Stimulated activated CD4-positive, alpha-beta T cell treated with anti-CD3 and anti-CD28 coated beads, Interleukin-12 subunit alpha, Interleukin-12 subunit beta, amount 100 ng/mL, for 4 hours (primary cell): ENCODE results near the gene CTNNA2.

Source experiments
- DNase-seq: peaks from one replicate; pipeline ENCODE4 v3.0.0-alpha.2; 2020

The CTNNA2 gene

DNA sequence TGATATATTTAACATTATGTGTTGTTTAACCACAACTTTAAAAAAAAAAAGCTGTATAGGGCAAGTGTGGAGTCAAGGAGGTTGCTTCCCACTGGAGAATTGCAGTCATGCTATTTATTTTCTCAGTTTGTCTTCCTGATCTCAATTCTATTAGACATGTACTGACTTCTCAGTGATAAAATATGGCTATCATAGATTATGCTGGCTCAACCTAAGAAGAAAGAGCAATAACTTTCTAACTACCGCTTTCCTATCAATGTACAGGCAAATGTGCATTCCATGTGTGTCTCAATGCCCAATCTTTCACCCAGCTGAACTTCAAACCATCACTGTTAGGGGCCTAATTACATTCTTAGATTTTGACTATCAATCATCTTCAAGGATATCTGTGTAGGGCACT lies 201.4 kb downstream of the CTNNA2 start:
- DNase-seq, result no peak

DNA sequence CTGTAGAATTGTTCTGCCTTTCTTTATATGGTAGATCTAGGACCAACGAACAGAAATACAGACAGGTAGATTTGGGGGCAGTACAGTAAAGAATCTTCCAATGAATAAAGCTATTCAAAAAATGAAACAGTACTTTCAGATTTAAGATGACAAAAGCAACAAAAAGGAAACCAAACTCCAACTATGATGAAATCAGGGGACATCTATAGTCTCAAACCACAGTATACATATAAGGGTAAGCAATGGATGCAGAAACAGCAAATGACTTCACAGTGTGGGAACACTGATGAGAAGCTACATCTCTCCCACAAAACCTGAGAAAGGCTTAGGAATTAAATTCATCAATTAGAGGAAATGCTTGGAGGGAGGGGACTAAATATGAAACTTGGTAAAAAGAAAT lies 202.5 kb downstream of the CTNNA2 start:
- DNase-seq, result no peak

DNA sequence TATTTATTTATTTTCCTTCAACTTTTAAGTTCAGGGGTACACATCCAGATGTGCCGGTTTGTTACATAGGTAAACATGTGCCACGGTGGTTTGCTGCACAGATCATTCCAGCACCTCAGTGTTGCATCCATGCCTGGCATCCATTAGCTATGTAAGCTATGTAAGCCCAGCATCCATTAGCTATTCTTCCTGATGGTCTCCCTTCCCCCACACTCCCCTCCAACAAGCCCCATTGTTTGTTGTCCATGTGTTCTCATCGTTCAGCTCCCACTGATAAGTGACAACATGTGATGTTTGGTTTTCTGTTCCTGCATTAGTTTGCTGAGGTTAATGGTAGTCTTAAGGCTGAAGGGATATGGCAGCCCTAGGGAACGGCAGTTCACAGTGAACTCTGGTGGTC lies 203.4 kb downstream of the CTNNA2 start:
- DNase-seq, result no peak

DNA sequence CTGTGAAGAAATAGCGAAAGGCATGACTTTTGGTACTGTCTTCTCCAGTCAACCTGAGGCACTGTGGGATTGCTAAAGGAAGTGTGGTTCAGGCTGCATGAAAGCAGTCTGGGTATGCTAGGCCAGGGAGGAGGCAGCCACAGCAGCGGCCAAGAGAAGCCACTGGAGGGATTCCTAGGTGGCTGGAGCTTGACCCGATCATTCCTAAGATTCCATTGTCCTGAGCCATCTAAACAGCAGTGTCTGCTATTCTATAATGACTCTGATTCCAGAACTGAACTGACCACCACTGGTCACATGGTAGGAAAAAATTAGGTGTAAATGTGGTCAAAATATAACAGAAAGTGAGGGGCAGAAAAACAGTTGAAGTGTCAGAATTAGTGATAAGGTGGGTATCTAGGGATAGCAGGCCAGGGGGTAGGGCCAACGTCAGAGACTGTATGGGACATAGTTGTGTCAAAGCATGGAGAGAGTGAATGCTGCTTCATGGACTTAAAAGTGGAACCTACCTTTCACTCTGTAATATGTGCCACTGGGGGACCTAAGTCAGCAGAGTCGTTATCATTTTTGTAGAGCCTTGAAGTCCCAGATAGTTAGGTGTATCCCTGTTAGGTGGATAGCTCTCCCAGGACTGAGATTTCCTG lies 204.6 kb downstream of the CTNNA2 start:
- no peak for DNase-seq

DNA sequence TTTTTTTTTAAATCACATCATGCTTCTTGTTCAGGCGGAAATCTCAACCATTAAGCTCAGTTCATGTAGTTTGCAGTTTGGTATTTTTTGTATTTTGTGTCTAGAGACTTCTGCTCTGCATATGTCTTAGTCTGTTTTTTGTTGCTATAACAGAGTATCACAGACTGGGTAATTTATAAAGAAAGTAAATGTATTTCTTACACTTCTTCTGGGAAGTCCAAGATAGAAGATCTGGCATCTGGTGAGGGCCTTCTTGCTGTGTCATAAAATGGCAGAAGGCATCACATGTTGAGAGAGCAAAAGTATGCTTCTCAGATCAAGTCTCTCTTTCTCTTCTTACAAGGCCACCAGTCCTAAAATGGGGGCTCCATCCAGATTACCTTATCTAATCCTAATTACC lies 208.2 kb downstream of the CTNNA2 start:
- DNase-seq, result no peak

DNA sequence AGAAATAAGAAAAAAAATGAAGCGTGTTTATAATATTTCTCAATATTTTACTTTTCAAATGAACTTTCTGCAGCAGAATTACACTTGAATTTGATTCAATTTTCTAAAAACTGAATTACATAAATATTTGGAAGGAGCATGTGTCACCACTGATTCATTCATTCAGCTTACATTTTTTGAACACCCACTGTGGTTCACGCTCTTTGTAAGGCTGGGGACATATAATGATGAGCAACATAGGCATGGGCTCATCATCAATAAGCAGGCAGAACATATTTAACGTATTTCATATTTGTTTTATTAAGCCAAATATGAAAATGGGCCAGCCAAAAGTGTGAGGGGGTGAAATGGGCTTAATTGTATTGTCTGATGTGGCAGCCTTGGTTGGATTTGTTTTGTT lies 209.1 kb downstream of the CTNNA2 start:
- DNase-seq, result no peak

DNA sequence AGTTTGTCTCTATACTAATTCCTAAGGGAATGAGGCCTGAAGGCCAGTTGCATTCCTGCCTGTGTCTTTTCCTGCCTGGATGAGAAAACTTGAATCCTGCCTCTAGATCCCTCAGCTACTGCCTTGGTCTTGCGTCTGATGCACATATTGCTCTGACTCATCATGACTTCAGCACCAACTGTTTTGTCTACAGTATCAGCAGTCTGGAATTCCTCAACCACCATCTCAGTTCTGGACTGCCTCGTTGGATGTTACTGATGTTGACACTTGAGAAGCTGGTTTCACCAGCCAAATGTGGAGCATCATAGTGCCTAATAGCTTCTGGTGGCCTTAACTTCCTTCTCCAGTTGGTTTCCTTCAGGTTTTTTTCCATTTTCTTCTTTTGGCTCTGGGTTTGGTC lies 211.0 kb downstream of the CTNNA2 start:
- no peak for DNase-seq

DNA sequence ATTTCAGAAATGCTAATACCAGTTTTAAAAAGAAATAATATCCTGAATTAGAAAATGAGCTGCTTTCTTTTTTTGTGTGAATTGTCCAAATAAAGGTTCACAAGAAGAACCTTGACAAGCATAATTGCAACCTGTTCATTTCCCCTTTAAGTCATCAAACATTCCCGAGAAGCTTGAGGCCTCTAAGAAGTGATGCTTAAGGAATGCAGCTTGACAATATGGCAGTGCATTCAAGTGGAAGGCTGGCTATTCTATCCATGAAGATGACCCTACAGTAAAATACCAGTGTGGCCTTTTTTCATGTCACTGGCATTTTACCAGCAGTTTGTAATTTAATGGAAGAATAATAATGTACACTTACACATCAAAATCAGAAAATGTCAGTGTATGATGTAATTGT lies 216.7 kb downstream of the CTNNA2 start:
- no peak for DNase-seq

DNA sequence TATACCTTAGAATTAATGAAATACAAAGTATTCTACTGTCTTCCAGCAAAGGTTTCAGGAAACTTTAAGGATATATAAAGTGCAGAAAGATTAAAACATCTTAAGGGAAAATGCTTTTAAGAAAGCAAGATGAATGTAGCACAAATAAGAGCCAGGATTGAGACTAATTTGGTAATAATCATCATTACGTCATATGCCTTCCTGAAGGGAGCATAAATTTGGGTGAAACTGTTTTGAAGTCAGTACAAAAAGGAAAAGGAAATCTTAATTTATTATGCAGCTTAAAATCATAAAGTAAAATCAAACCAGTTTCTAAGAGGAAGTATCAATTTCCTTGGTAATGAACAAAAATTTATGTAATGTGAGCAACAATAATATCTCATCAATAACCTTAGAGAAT lies 221.7 kb downstream of the CTNNA2 start:
- no peak for DNase-seq

DNA sequence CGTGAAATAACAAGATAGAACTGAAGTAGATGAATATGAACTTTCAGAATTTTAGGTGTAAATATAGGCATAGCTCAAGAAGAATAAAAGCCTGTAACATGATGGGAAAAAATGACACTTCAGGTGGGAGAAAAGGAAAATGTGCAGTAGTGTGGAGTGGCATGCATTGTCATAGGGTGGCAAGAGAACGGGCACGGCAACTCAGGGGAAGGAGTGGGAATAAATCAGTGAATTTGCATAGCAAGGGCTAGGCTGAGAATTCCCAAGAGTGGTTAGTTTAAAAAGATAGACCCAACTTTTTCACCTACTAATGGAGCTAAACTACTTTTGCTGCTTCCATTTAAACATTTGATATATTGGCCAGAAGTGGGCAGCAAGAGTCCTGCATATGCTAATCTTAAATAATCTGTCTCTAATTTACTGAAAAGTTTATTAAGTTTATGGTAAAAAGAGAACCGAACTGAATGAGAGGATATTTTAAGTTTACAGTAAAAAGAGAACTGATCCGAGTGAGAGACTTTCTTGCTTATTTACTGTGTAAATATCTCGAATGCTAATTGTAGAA lies 228.1 kb downstream of the CTNNA2 start:
- no peak for DNase-seq

DNA sequence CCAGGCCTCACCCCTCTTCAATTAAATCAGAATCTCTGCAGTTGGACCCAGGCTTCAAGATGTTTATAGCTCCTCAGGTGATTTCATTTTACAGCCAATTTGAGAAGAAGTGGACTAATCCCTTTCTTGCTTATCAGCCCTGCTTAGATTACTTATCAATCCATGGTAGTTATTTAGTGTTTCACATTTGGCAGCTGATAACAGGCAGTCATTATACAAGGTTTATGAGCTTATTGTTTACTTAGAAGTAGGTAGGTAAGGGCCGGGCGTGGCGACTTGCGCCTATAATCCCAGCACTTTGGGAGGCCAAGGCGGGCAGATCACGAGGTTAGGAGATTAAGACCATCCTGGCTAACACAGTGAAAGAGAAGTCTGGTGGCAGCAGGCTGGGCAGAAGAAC lies 237.5 kb downstream of the CTNNA2 start:
- DNase-seq, result no peak

DNA sequence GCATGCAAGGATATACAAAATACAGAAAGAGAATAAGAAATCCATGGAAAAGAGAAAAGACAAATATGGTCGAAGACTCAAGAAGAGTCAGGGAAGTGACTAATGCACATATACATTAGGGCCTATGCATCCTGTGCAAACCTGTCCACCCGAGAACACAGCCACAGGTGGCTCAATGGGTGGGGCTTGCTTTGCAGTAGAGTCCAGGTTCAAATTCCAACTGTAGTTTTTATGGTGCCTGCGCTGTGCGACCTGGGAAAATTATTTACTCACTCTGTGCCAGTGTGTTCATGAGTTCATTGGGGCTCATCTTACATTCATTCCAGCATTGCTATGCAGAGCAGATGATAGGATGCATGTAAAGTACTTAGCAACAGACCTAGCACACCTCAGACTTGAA lies 244.7 kb downstream of the CTNNA2 start:
- no peak for DNase-seq

DNA sequence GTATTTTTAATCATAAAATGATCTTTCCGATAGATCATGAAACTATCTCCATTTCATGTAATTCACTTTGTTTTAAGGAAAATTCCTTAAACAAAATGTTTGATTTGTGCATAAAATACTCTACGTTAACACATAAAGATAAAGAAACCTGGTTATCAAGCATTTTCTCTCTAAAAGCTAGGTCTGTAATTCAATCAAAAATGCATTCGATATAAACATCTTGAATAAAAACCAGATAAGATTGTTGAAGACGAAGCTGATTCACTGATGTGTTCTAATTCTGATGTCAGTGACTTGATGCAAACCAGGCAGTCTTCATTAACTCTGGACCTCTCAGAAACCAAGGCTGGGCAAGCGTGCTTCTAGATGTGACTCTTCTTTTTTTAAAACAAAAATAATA lies 245.2 kb downstream of the CTNNA2 start:
- DNase-seq, result no peak

DNA sequence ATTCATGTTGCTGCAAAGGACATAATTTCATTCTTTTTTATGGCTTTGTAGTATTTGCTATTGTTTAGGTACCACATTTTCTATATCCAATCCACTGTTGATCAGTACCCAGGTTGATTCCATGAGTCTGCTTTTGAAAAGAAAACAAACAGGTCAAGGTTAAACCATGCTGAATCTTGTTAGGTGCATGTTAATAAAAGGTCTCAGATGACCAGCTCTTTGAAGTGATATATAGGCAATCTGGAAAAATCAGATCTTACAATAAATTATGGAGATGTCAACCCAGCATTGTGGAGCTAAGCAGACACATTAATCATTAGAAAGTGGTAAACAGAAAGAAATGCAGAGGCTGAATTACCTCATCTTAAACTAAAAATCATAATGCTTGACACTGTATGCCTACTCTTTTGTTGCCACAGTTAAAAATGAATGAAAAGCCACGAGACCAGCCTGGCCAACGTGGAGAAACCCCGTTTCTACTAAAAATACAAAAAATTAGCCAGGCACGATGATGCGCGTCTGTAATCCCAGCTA lies 246.0 kb downstream of the CTNNA2 start:
- no peak for DNase-seq

DNA sequence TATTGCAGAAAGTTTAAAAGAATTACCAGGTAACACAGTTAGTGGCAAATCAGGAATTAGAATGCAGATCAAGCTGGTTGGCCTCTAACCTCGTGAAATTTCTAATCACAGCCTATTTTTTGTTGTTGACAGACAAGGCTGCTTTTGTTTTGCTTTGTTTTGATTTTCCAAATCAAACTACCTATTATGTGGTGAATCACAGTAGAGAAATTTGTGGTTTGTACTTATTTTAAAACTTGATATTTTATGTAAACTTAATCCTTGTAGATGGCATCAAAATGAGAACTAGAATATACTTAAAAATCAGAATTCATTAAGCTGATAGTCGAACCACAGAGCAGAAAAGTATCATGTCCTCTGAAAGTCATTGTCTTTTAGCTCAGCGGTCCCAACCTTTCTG lies 258.1 kb downstream of the CTNNA2 start:
- DNase-seq, result no peak

DNA sequence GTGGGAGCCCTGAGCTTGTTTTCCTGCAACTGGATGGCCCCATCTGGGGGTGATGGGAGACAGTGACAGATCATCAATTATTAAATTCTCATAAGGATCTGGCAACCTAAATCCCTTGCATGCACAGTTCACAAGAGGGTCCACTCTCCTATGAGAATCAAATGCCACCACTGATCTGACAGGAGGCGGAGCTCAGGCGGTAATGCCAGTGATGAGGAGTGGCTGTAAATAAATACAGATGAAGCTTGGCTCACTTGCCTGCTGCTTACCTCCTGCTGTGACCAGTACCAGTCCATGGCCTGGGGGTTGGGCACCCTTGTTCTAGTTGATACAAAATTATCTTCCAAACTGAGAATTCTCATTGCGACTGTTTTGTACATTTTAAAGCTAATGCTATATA lies 258.6 kb downstream of the CTNNA2 start:
- DNase-seq, result no peak

DNA sequence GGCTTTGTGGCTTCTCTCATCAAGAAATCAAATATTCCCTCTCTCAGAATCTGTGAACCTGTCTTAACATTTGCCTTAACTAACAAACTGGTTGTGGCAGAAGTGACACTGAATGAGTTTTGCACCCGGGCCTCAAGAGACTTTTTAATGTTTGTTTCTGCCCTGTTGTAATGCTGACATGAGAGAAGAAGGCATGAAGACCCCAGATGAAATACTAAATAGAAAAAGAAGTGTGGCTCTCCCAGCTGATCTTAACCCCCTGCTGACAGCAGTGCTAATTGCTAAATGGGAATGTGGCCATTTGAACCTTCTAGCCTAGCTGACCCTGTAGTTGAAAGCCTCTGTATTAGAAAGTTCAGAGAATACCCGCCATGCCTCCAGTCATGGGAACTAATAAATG lies 261.2 kb downstream of the CTNNA2 start:
- DNase-seq, result no peak

DNA sequence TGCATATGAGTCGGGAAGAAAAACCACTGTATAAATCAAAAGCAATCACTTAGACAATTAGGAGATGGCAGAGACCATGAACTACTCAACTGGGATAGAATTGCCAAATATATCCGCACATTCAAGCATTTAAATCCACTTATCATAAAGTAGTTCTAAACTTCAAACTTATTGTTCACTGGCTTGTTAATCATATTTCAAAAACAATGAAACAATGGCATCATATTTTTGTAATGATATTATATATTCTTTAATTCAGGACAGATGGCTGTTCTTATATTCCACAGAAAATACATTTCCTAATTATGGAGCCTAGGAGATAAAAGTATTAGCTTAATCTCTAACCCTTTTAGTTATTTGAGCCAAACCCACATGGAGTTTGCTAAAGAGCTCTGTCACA lies 263.6 kb downstream of the CTNNA2 start:
- no peak for DNase-seq

DNA sequence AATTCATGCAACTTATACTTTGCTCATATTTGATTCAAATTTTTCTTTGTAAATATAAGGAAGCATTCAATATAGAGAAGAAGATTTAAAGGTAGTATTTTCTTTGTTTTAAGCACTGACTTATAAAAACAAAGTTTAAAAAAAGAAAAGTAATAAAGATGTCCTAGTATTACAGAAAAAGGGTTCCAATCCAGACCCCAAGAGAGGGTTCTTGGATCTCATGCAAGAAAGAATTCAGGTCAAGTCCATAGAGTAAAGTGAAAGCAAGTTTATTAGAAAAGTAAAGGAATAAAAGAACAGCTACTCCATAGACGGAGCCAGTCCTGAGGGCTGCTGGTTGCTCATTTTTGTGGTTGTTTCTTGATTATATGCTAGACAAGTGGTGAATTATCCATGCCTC lies 267.9 kb downstream of the CTNNA2 start:
- no peak for DNase-seq

DNA sequence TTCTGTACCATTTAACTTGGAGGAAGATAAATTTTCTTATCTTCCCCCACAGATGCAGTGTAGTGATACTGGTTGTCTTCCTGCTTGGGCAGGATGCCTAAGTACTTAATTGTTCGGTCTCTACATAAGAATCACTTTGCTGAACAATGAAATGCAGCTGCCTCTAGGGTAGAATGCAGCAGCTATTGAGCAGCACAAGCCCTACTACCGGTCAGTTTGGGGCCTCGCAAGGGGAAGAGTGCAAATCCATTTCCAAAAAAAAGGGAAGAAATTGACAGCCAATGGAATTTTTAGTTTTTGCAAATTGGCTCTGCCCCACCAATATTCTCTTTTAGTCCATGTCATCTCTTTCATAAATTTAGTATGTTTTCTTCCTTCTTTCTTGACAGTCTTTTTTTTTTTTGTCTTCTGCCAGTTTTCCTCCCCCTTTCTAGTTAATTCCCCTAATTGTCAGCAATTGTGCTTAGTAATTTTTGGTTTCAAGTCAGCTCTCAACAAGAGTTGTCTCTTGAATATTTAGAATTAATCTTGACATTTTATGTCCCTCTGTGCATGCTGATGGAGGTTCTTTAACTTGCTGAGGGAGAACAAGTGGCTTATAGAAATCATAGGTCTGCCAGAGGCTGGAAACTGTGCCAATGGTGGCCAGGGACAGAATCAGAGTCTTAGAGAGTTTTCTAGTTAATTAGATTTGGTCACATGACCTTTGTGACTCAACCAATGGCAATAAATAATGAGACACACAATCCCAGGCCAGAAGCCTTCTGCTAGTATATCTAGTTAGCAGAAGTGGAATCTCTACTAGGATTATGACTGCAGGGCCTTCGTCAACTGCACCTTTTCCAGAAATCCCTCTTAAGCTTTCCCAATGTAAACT lies 270.0 kb downstream of the CTNNA2 start:
- no peak for DNase-seq

DNA sequence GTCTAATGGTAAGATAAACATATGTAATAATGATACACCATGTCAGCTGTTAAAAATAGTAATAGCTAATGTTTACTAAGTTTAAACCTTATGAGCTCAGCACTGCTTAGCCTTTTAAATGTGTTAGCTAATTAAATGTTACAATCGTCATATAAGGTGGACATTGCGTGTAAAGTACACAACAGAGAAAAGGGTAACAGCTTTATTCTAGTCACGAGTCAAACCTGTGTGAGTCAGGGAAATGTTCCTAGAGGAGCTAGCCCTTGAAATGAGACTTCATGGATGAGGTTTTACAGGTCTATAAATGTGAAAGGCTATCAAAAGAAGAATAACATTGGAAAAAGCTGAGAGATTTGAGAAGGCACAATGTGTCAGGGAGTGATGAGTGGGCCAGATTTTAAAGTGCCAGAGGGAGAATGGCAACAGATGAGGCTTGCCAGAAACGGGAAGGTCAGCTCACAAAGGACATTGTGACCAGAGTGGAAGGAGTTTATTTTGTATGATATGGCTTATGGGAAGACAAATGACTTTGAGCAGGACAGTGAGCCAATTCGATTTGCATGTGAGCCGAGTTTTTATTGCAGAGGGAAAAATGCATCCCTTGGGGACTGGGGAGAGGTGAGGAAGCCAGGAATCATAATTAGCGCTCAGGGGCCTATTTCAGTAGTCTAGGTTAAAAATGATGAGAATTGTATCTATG lies 276.3 kb downstream of the CTNNA2 start:
- DNase-seq, result no peak

DNA sequence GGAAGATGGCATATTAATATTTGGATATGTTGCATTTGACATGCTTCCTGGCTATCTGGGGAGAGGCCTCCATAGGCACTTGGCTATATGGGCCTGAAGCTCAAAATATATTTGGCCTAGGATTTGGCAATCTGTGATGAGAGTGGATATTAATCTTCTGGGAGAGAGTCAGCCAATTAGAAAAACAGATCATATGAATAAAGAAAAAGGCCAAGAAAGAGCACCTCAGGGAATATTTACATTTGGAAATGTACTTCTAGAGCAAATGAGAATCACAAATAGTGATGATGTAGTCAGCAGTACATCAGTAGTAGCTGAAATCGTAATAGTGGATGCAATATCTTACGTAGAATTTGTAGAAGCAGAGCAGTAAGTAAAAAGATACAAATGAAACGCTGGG lies 277.0 kb downstream of the CTNNA2 start:
- no peak for DNase-seq

DNA sequence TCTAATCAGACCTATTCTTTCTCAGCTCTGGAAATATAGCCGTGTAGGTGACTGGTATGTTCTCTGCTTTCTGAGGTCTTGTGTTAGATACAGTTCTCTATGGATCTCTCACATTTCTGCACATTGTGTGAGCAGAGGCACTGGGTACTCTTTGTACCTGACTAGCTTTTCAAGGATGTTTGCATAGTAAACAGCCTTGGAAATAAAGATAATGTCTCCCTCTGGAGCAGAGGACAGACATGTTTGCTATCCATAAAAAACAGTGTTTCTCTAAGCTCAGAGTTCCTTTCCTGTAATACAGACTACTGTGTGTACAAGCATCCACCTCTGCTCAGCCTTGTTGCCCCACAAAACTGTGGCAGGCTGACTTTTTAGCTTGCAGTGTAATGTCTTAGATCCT lies 279.2 kb downstream of the CTNNA2 start:
- DNase-seq, result no peak

DNA sequence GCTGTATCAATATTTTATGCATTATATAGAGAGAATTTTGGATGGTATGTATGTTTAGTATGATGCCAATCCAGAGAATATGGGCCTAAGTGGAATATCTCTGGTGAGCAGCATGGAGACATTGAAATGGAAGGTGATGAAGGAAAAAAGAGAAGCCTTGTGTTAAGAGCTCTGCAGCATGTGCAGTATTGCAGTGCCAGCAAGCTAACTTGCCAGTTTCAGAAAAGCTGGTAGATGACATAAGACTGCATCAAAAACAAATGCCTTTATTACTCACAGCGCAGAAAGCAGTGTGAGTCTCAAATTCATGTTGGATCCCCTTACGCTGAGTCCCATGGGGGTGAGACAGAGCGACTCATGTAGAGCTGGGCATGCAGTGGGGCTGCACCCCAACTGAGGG lies 280.2 kb downstream of the CTNNA2 start:
- no peak for DNase-seq
